Fibroblast of upper back skin (primary cell): ENCODE data around the gene SLC15A4.
"Not testable (repeated sequence)": the region's sequence is repeated elsewhere in the genome, so short reads cannot be mapped to it uniquely, and the experiment has no call there.

Source experiments
- DNase-seq: peaks from one replicate; pipeline ENCODE4 v3.0.0-alpha.2; 2013

SLC15A4 gene

DNA sequence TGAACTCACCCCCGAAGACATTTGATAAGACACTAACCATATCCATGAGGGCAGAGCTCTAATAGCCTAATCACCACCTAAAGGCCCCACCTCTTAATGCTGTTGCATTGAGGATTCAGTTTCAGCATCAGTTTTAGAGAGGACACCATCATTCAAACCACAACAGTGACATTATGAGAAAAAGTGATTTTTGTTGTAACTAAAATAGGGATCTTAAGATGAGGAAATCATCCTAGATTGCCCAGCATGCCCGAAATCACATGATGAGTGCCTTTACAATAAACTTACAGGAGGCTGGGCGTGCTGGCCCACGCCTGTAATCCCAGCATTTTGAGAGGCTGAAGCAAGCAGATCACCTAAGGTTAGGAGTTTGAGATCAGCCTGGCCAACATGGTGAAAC, 19.8 kb upstream of the SLC15A4 start:
- no peak for DNase-seq

DNA sequence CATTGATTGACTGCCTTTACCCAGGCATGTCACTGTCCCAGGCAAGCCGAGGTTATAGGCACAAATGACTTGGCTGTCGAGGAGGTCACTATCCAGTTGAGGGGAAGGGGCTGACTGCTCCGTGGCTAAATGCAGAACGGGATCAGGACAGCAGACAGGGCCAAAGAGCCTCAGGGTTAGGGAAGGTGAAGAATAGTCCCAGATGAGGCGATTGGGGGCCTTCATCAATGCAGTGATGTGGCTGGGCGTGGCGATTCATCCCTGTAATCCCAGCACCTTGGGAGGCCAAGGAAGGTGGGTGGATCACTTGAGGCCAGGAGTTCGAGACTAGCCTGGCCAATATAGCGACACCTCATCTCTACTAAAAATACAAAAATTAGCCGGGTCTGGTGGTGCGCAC, 18.8 kb upstream of the SLC15A4 start:
- DNase-seq = no peak

DNA sequence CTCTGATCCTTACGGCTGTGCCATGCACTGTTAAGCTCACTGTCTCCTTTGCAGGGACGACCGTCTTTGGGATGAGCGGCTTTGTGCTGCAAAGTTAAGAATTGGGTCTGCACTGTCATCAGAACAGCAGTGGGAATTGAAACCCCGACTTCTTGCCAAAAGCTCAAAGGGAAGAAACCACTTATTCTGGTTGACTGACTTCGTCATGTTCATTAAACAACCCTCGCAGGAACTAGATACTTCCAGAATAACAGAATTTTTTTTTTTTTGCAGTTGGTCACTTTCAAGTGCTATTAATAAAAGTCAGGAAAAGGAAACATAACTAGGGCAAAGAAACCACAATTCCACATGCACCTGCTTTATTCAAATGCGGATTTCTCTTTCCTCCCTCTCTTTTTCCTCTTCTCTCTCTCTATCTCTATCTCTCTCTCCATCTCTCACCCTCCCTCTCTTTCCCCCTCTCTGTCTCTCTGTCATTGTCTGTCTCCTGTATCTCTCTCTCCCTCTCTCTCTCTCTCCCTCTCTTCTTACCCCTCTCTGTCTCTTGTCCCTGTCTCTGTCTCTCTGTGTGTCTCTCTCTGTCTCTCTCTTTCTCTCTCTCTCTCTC, 17.2 kb upstream of the SLC15A4 start:
- DNase-seq = no peak

DNA sequence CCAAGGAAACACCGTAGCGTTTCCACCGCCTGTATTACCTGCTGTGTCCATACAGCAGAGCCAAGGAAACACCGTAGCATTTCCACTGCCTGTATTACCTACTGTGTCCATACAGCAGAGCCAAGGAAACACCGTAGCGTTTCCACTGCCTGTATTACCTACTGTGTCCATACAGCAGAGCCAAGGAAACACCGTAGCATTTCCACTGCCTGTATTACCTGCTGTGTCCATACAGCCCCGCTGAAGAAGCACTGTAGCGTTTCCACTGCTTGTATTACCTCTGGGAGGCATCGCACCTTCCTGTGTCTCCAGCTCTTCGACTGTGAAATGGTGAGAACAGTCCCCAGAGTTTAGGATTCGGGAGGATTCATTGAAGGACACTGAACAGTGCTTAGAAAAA, 16.1 kb upstream of the SLC15A4 start:
- not testable (repeated sequence) for DNase-seq

DNA sequence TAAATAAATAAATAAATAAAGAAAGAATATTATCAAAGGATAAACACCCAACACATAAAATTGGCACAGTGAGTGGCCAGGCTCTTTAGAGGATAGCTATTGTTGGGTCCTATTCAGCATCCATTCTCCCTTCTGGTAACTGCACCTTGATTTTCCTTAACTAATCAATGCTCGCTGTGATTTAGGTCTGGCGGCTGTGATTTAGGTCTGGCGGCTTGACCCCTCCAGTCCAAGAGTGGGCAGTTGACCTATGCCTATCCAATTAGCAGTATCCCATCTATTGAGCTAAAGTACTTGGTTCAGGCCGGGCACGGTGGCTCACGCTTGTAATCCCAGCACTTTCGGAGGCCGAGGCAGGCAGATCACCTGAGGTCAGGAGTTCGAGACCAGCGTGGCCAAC, 9.7 kb upstream of the SLC15A4 start:
- no peak for DNase-seq

DNA sequence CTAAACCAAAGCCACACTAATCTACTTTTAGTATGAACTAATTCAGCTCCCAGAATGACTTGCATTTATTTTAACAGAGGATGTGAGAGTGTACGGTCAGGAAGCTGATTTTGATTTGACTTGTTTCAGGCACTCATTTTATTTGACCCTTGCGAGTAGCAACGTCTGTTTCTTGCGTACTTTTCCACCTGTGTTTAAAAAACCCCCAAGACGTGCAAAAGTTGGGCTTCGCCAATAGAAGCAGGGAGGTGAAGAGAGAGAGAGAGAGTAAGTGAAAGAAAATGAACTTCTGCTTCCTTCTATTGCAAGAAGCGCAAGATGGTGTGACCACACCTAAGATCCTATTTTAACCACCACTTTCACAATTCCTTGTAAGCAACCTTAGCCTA, 6.7 kb upstream of the SLC15A4 start:
- DNase-seq = no peak

DNA sequence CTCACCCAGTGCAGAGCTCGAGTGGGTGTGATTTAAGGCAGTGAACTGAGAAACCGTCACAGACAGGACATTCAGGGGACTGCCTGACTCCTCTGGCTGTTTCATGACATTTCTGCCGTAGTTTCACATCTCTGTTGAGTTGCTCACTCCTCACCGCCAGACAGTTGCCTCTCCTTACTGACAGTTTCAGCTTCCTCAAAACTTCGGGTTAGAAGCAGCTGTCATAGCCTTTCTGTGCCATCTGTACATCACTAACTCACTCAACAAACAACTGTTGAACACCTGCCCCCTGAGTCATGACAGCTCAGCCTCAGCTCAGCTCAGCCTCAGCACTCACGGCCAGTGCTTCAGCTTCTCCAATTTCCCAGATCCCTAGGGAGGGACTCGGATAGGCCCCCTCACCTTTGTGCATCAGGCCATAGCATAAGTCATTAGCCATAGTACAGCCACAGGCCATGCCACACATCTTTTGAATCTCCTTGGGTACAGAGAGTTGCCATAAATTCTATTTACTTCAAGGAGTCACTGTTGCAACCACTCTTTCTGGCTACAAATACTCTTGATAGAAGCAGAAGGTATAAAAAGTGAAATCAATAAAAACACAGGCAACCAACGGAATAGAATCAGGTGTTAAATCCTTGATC, 6.2 kb upstream of the SLC15A4 start:
- no peak for DNase-seq

DNA sequence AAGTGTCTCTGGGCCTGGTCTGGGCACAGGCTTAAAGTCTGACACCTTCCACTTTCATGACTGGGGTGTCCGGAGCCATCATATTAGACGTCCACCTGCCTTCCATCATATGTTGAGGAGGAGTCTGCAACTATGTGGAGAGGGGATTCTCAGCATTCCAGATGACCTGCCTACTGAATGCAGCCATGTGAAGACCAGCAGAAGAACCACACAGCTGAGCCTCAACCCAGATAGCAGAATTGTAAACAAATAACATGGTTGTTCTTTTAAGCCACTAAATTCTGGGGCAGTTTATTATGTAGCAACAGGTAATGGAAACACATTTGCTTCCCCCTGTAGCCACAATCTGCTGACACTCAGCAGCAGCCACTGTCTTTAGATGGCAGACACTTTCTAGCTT, 4.0 kb upstream of the SLC15A4 start:
- DNase-seq = no peak

DNA sequence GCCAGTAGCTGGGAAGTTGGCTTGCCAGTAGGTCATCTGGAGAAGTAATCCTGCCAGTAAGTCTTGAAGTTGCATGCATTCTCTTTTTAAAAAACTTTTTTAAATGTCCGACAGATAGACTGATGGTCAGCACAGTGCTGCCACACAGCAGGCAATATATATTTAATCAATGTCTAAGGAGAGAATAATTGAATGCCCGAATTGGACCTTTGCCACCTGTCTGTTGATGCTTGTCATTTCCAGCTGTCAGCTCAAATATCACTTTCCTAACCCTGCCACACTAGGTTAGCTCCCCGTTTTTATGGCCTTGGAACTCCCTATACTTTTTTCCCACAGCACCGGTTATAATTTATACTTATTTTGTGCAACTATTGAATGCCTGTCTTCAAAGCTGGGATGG, 2.1 kb upstream of the SLC15A4 start:
- DNase-seq = no peak

DNA sequence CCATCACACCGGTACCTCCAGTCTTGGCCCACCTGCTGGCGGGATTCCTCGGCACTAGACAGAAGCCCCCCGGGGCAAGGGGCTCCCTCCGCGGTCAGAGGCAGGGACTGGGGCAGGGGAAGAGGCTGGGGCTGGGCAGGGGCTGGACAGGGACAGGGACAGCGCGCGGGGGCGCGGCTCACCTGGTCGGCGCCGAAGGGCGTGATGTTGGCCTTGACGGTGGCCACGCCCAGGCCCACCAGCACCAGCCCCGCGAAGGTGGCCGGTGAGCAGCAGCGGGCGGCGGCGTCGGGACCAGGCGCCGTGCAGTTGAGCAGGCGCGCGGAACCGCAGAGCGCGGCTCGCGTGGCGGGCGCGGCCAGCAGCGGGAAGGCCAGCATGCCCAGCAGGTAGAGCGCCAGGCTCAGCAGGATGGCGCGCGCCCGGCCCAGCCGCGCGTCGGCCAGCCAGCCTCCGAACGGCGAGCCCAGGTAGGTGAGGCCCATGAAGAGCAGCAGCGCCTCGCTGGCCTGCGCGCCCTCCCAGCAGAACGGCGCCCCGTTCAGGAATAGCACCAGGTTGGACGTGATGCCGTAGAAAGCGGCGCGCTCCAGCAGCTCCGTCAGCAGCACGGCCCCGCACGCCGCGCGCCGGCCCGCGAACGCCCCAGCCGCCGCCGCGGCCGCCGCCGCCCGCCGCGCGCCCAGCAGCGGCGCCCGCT, 392 bp downstream of the SLC15A4 start:
- no peak for DNase-seq

DNA sequence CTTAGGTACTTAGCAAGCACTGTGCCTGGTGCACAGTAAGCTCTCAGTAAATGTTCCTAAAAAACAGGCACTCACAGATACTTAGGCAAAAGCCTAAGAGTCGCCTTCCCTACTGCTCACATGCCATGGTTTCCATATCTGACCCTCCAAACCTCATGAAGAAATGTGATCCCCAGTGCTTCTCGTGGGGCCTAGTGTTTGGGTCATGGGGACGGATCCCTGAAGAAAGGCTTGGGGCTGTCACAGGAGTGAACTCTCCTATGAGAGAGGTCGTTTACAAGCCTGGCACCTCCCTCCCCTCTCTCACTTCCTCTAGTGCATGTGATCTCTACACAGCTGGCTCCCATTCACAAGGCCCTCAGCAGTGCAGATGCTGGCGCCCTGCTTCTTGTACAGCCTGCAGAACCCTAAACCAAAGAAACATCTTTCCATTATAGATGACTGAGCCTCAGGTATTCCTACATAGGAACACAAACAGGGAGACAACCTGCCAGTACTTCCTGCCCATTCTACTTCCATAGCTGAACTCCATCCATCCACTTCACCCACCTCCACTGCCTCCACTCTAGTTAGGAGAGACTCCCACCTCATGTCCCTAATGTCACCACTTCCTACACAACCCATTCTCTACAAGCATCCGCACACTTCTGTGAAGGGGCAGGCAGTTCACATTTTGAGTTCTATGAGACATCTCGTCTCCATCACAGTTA, 2.9 kb downstream of the SLC15A4 start:
- DNase-seq = no peak

DNA sequence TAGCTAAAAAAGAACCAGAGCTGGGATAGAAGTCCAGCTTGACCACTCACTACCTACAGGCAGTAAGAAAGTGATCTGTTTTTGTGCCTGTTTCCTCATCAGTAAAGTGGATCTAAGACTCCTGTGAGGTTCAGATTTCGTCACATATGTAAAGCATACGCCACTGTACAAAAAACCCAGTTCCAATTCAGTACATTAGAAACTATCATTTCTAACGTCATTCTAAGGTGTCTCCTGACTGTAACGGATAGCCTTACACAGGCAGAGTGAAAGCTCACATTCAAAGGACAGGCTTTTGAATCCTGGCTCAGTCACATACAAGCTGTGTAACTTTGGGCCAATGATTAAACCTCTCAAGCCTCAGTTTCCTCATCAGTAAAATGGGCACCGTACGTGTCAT, 3.5 kb downstream of the SLC15A4 start:
- no peak for DNase-seq

DNA sequence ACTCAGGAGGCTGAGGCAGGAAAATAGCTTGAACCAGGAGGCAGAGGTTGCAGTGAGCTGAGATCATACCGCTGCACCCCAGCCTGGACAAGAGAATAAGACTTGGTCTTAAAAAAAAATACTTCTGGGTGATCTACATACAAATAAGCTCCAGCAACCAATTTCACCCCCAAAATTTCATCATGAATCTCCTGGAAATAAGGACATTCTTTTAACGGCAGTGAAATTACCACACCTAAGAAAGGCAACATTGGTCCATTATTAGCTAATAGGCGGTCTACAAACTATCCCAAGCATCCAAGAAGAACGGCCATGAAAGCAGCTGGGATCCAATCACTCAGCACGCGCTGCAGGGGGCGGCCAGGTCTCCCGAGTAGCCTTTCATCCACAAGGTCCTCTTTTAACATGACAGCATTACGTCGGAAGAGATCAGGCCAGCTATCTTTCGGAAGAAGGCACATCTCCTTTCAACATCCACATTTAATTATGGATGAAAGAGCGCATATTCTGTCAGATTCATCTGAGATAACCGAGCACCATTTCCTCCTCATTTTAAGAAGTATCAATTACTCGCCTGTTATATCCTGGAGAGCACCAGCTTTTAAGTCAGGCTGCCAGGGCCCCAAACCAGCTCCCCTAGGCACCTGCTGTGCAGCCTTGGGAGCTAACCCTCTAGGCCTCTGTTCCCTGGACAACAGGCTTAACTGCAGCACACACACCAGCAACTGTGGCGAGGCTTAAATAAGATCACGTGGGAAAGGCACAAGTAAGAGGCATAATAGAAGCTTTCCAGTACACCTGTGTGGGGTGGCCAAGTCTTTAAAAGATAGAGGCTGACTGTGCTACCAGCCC, 4.2 kb downstream of the SLC15A4 start:
- DNase-seq = no peak

DNA sequence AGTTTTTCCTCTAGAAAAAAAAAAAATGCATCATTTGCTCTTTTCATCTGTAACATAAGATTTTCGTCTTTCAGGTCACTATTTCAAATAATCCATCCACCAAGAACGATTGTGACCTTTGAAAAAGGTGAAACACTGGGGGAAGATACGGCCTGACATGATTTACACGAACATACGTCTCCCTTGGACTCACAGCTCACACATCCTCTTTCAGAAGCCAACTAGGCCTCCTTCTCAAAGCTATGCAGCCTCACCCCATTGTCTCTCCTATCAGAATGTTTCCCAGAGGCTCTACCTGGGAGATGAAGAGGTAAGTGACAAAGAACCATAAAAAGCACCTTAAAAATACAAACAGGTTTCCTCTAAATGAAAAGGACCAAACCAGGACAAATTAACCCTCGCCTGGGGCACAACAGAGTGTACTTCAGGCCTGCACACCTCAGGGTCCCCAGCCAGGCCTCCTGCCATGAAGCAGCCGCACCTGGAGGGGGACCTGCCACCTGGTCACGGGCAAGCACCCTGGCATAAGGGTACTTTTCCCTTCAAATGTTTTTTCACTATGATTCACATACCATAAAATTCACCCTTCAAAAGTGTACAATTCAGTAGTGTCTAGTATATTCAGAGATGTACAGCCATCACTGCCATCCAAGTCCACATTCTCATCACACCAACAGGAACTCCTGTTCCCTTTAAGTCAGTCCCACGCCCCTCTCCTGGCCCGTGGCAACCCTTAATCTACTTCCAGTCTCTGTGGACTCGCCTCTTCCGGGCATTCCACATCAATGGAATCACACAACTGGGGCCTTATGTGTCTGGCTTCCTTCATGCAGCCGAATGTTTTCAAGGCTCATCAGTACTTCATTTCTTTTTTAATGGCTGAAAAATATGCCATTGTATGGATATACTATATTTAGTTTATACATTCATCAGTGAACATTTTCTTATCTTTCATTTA, 5.4 kb downstream of the SLC15A4 start:
- DNase-seq = peak; percentile 34

DNA sequence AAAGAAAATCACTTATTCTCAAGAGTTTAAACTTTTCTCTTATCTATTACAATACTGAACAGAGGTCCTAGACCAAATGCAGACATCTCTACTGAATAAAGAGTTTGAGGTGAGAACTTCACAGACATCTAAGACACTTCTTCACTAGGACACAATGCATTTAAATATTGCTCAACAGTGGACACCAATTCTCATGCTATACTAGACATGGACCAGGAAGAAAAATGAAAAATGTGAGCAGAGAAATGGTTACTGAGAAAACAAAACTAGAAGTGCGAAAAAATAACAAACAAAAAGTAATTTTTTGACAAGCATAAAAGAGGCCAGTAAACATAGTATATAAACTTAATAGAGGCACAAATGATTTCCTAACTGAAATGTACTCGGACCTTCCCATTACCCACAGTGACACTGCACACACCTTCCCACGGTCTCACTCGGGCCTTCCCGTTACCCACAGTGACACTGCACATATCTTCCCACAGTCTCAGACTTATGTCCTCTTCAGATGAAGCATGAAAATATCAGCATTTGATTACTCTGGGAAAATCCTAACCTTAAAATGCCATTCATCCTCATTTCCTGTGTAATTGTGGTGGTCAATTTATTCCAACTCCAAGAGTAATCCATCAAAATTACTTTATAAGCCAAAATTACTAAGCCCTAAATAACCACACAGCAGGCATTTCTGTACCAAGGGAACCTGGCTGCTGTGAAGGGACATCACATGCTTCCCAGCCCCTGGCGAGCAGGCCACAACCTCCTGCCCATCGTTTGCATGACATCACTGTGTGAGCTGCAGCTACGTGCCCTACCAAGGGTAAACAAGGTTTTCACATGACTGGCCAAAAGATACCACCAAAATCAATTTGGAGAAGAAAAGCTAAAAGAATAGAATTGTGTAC, 6.4 kb downstream of the SLC15A4 start:
- DNase-seq = peak; percentile 7

DNA sequence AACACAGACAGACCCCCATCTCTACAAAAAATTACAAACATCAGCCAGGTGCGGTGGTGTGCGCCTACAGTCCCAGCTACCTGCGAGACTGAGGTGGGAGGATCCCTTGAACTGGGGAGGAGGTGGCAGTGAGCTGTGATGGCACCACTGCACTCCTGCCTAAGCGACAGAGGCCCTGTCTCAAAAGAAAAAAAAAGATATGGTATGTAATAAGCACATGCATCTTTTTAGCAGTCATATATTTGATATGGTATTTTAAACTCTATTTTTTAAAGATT, 7.2 kb downstream of the SLC15A4 start:
- DNase-seq = no peak

DNA sequence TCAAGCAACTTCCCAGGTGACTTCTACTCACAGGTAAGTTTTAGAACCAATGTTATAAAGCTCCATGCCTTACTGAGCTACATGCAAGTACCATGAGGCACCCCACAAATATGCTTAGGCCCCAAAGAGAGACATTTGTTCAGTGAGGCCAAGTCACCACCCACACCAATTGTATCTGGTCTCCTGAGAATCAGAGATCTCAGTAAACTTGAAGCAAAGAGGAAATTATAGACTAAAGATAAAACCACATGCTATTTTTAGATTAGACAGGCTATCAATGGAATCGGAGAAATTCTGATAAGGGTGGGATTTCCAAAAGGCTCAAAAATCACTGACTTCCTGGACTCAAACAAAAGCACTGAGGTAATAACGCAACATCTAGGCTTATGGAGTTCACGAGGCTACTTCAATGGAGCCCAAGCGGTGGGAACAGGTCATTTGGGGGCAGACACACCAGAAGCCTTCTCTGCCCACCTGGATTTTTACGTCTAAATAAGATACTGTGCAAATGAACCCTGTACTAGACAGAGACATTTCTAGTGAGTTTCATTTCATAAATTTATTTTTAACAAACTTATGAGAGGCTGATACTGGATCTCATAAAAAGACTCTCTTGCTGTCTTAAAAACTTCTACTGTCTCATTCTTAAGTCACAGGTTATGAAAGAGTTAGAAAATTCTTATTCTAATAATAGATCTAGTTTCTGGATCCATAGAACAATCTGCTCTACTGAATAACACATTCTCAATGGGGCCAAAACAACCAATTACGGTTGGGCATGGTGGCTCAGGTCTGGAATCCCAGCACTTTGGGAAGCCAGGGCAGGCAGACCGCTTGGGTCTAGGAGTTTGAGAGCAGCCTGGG, 7.7 kb downstream of the SLC15A4 start:
- no peak for DNase-seq

DNA sequence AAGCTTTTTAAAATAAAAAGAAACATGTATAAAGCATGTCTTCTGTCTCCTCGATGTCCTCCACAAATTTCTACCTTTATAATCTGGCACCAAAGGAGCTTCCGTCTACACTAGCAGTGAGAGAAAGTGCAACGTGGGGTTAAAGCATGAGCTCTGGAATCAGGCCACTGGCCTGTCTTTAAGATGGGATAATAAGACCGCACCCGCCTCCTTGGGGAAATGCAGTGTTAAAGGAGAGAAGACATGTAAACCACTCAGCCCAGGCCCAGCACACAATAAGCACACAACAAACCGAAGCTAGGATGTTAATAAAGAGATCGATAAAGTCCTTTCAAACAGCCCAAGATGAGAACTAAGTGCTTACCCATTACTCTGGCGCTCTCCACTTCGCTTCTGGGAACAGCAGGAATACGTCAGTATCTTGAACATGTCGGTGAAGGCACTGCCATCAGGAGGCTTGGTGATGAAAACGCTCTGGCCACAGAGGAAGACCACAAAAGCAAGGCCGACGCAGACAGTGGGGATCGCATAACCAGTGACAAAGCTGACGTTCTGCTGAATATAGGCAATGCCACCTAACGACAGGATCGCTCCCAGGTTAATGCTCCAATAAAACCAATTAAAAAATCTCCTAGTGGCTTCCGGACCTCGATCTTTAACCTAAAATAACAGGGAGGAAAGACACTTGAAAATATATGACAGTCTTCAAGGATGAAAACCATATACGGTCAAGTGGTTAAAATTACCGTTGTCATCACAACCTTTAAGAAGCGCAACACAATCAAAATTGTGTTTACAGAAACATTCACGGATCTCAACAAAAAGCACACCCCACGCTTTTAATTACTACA, 9.1 kb downstream of the SLC15A4 start:
- no peak for DNase-seq

DNA sequence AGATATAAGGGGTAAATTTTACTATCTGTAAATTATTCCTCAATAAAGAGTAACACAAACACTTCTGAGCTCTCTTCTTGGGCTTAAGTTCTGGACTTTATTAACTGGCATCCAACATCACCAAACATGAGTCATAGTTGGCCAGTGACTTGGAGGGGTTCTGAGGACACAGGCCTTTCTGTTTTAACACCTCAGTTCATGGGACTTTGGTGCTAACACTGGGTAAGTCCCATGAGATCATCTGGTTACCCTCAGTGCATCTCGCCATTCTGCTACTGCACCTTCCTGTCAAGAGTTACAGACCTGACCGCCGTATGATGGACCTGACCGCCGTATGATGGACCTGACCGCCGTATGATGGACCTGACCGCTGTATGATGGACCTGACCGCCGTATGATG, 9.9 kb downstream of the SLC15A4 start:
- no peak for DNase-seq
